HEK293T (cell line): ENCODE results near the gene PDE2A.

Source experiments
- CTCF ChIA-PET: fragments of 350-600 bp; formaldehyde crosslinking; extraction: SDS; loops from one replicate; lab custom pipeline; 2021; ENCODE audit warnings: antibody characterized with exemption, inconsistent platforms; lab: Yijun Ruan, JAX
- POLR2A ChIA-PET: fragments of 350-600 bp; formaldehyde crosslinking; extraction: SDS; loops from one replicate; lab custom pipeline; 2020; ENCODE audit warnings: antibody characterized with exemption, inconsistent platforms; lab: Yijun Ruan, JAX
- DNase-seq: peaks from one replicate; pipeline ENCODE4 v3.0.0; 2012; ENCODE audit warnings: mixed read lengths; ENCODE audit errors: extremely low spot score
- ARNT ChIP-seq: fragments of 450-650 bp; IDR thresholded peaks from 2 replicates; pipeline ENCODE4 v1.6.1; 2017; ENCODE audit warnings: mild to moderate bottlenecking
- BHLHE40 ChIP-seq: fragments of 450-650 bp; IDR thresholded peaks from 2 replicates; pipeline ENCODE4 v1.6.1; 2016; ENCODE audit warnings: mild to moderate bottlenecking, moderate library complexity, borderline replicate concordance
- CTBP1 ChIP-seq: fragments of 450-650 bp; IDR thresholded peaks from 2 replicates; pipeline ENCODE4 v1.6.1; 2016; ENCODE audit warnings: borderline replicate concordance
- ELF4 ChIP-seq: fragments of 450-650 bp; IDR thresholded peaks from 2 replicates; pipeline ENCODE4 v1.6.1; 2017; ENCODE audit warnings: antibody characterized with exemption
- FOXA1 ChIP-seq: fragments of 450-650 bp; IDR thresholded peaks from 2 replicates; pipeline ENCODE4 v1.6.1; 2016; ENCODE audit warnings: mild to moderate bottlenecking
- FOXK2 ChIP-seq: fragments of 450-650 bp; IDR thresholded peaks from 2 replicates; pipeline ENCODE4 v1.6.1; 2016; ENCODE audit warnings: mild to moderate bottlenecking
- FOXM1 ChIP-seq: fragments of 450-650 bp; IDR thresholded peaks from 2 replicates; pipeline ENCODE4 v1.6.1; 2017; ENCODE audit warnings: mild to moderate bottlenecking, borderline replicate concordance
- HDGF ChIP-seq: fragments of 450-650 bp; IDR thresholded peaks from 2 replicates; pipeline ENCODE4 v1.6.1; 2017; ENCODE audit warnings: antibody characterized with exemption, borderline replicate concordance
- L3MBTL2 ChIP-seq: fragments of 450-650 bp; conservative IDR thresholded peaks from 2 replicates; pipeline ENCODE4 v1.6.1; 2016; ENCODE audit warnings: mild to moderate bottlenecking
- LEF1 ChIP-seq: fragments of 450-650 bp; IDR thresholded peaks from 2 replicates; pipeline ENCODE4 v1.6.1; 2017; ENCODE audit warnings: mild to moderate bottlenecking, borderline replicate concordance
- NFRKB ChIP-seq: fragments of 450-650 bp; IDR thresholded peaks from 2 replicates; pipeline ENCODE4 v1.6.1; 2016; ENCODE audit warnings: mild to moderate bottlenecking, moderate library complexity
- PKNOX1 ChIP-seq: fragments of 450-650 bp; IDR thresholded peaks from 2 replicates; pipeline ENCODE4 v1.6.1; 2016
- SP1 ChIP-seq: fragments of 450-650 bp; IDR thresholded peaks from 2 replicates; pipeline ENCODE4 v1.6.1; 2017
- SUZ12 ChIP-seq: fragments of 450-650 bp; IDR thresholded peaks from 2 replicates; pipeline ENCODE4 v1.6.1; 2016; ENCODE audit warnings: mild to moderate bottlenecking
- TARDBP ChIP-seq: fragments of 450-650 bp; IDR thresholded peaks from 2 replicates; pipeline ENCODE4 v1.6.1; 2016
- ZNF384 ChIP-seq: fragments of 450-650 bp; IDR thresholded peaks from 2 replicates; pipeline ENCODE4 v1.6.1; 2016

Gene PDE2A

GRCh38 chr11:72707032-72707431 lies 32.8 kb upstream of the PDE2A start:
- CTCF ChIA-PET: no interaction called here
- TF ChIP-seq PKNOX1 (no peak), FOXA1 (no peak), L3MBTL2 (no peak), LEF1 (no peak), NFRKB (no peak)
- DNase-seq: no peak

GRCh38 chr11:72706579-72706978 lies 32.4 kb upstream of the PDE2A start:
- POLR2A ChIA-PET: no interaction called here
- no peak for DNase-seq
- CTCF ChIA-PET: no interaction called here
- TF ChIP-seq L3MBTL2: no peak
- no peak for TF ChIP-seq CTBP1
- no peak for TF ChIP-seq LEF1
- no peak for TF ChIP-seq PKNOX1
- TF ChIP-seq BHLHE40: no peak
- TF ChIP-seq ELF4: no peak
- no peak for TF ChIP-seq NFRKB
- no peak for TF ChIP-seq ARNT
- no peak for TF ChIP-seq SUZ12
- TF ChIP-seq FOXK2: no peak
- TF ChIP-seq SP1: no peak

More at GRCh38 chr11:72707032-72707431, 32.8 kb upstream of the PDE2A start:
- POLR2A ChIA-PET: no interaction called here

GRCh38 chr11:72705442-72706365 lies 31.5 kb upstream of the PDE2A start:
- TF ChIP-seq TARDBP (no peak), LEF1 (no peak), SP1 (no peak), FOXA1 (no peak), SUZ12 (no peak), NFRKB (no peak), CTBP1 (no peak), ARNT (no peak), PKNOX1 (no peak), FOXK2 (no peak), FOXM1 (no peak), ZNF384 (no peak), BHLHE40 (no peak), ELF4 (no peak), L3MBTL2 (no peak), HDGF (no peak)
- ChIA-PET POLR2A (no interaction called here), CTCF (interaction anchor here (0.7 kb wide), 1 partner anchor 536 kb away, joined by 3 read pairs; no protein-coding TSS in a partner anchor)
- no peak for DNase-seq

GRCh38 chr11:72704783-72705265 lies 30.6 kb upstream of the PDE2A start:
- POLR2A ChIA-PET: no interaction called here
- CTCF ChIA-PET: no interaction called here
- TF ChIP-seq SP1 (no peak), FOXA1 (no peak), ZNF384 (no peak), L3MBTL2 (no peak), NFRKB (no peak), PKNOX1 (no peak), ARNT (no peak), BHLHE40 (no peak), TARDBP (no peak), CTBP1 (no peak), SUZ12 (no peak)
- DNase-seq: no peak

GRCh38 chr11:72704028-72704782 lies 30.0 kb upstream of the PDE2A start:
- ChIA-PET CTCF (no interaction called here), POLR2A (no interaction called here)
- TF ChIP-seq CTBP1: no peak
- no peak for DNase-seq
